HepG2 (cell line): ENCODE data around the gene IGFN1. TPM values are rescaled to one million over a fixed set of nuclear protein-coding genes. Genes with fewer than 3 reads are reported as not detected.

Experiments used
- ATAD3A ChIP-seq: sonication (generic); formaldehyde crosslinking; IDR thresholded peaks from 2 replicates; pipeline ENCODE4 v1.4.0; 2020; ENCODE audit warnings: missing genetic modification reagents
- CEBPB ChIP-seq: IDR thresholded peaks from 2 replicates; pipeline ENCODE4 v1.6.1; 2011; ENCODE audit warnings: low read depth, low read length, improper control_type of control experiment, borderline replicate concordance
- HNF4A ChIP-seq: sonication (generic); formaldehyde crosslinking; IDR thresholded peaks from 2 replicates; pipeline ENCODE4 v1.4.0; 2020; ENCODE audit warnings: missing genetic modification reagents
- MIXL1 ChIP-seq: IDR thresholded peaks from 2 replicates; pipeline ENCODE4 v1.6.1; 2016
- PHF8 ChIP-seq: sonication (generic); formaldehyde crosslinking; IDR thresholded peaks from 2 replicates; pipeline ENCODE4 v1.5.0; 2020; ENCODE audit warnings: missing genetic modification reagents
- PITX1 ChIP-seq: sonication (generic); formaldehyde crosslinking; IDR thresholded peaks from 2 replicates; pipeline ENCODE4 v1.5.1; 2020; ENCODE audit warnings: mild to moderate bottlenecking, missing genetic modification reagents
- RFX5 ChIP-seq: IDR thresholded peaks from 2 replicates; pipeline ENCODE4 v1.6.1; 2011; ENCODE audit warnings: low read depth, low read length, improper control_type of control experiment
- SKI ChIP-seq: fragments of 450-650 bp; IDR thresholded peaks from one replicate; pipeline ENCODE4 v1.6.1; 2018; ENCODE audit warnings: mild to moderate bottlenecking; ENCODE audit not compliant: partially characterized antibody
- ZC3H4 ChIP-seq: sonication (generic); formaldehyde crosslinking; IDR thresholded peaks from 2 replicates; pipeline ENCODE4 v1.4.0; 2020; ENCODE audit warnings: missing genetic modification reagents, borderline replicate concordance
- ZNF225 ChIP-seq: sonication (generic); formaldehyde crosslinking; IDR thresholded peaks from 2 replicates; pipeline ENCODE4 v1.4.0; 2020; ENCODE audit warnings: mild to moderate bottlenecking, missing genetic modification reagents
- ZNF260 ChIP-seq: sonication (generic); formaldehyde crosslinking; IDR thresholded peaks from 2 replicates; pipeline ENCODE4 v1.4.0; 2020; ENCODE audit warnings: missing genetic modification reagents, low read depth, mild to moderate bottlenecking, borderline replicate concordance
- ZNF564 ChIP-seq: sonication (generic); formaldehyde crosslinking; IDR thresholded peaks from 2 replicates; pipeline ENCODE4 v1.8.1; 2023; ENCODE audit warnings: mild to moderate bottlenecking, missing genetic modification reagents
- ZNF605 ChIP-seq: sonication (generic); formaldehyde crosslinking; IDR thresholded peaks from 2 replicates; pipeline ENCODE4 v1.8.0; 2022; ENCODE audit warnings: mild to moderate bottlenecking, missing genetic modification reagents
- ZNF724P ChIP-seq: sonication (generic); formaldehyde crosslinking; IDR thresholded peaks from 2 replicates; pipeline ENCODE4 v1.8.0; 2022; ENCODE audit warnings: missing genetic modification reagents, borderline replicate concordance
- ZNF747 ChIP-seq: sonication (generic); formaldehyde crosslinking; IDR thresholded peaks from 2 replicates; pipeline ENCODE4 v1.8.1; 2023; ENCODE audit warnings: missing genetic modification reagents, mild to moderate bottlenecking, borderline replicate concordance
- ZNF878 ChIP-seq: sonication (generic); formaldehyde crosslinking; IDR thresholded peaks from 2 replicates; pipeline ENCODE4 v1.8.1; 2023; ENCODE audit warnings: mild to moderate bottlenecking, missing genetic modification reagents, moderate library complexity
- polyA plus RNA-seq, 8 experiments: library from polyadenylated mRNA; depleted of rRNA in 3 of 8; stranded (reverse) in 7 of 8; unstranded in 1 of 8; fragments of >200 nt; fragmentation: Illumina TruSeq in 4 of 8; extraction: Trizol in 4 of 8; gene quantifications; 2 replicates each; pipeline versions ENCODE4 v1.2.1 to v1.2.3, GENCODE V29; 2011 to 2016; ENCODE audit warnings: low read depth in 4 of 8, missing spikeins in 1 of 8, mixed read lengths in 1 of 8; ENCODE audit not compliant: insufficient read depth in 1 of 8
- total RNA-seq, 5 experiments: library from RNA; depleted of rRNA; stranded (reverse); fragments of >200 nt; fragmentation: Illumina TruSeq; extraction: Trizol; gene quantifications; 2 replicates each; pipeline ENCODE4 v1.2.3, GENCODE V29; 2016; ENCODE audit warnings: low read depth in 1 of 5
- TF ChIP-seq, protein P1 (sequence below): fragments of 450-650 bp; IDR thresholded peaks from 2 replicates; pipeline ENCODE4 v1.6.1; 2016
- TF ChIP-seq, protein P2 (sequence below): sonication (generic); formaldehyde crosslinking; IDR thresholded peaks from 2 replicates; pipeline ENCODE4 v1.5.0; 2020; ENCODE audit warnings: mild to moderate bottlenecking, missing genetic modification reagents, borderline replicate concordance
- TF ChIP-seq, protein P3 (sequence below): sonication (generic); formaldehyde crosslinking; IDR thresholded peaks from 2 replicates; pipeline ENCODE4 v1.4.0; 2020; ENCODE audit warnings: missing genetic modification reagents

IGFN1 gene
- total and polyA plus RNA-seq, 2 of the 13 experiments (the other 11 are each of a cell fraction or from before 2014, with no cell fraction given): 0.04 to 0.05 TPM

DNA sequence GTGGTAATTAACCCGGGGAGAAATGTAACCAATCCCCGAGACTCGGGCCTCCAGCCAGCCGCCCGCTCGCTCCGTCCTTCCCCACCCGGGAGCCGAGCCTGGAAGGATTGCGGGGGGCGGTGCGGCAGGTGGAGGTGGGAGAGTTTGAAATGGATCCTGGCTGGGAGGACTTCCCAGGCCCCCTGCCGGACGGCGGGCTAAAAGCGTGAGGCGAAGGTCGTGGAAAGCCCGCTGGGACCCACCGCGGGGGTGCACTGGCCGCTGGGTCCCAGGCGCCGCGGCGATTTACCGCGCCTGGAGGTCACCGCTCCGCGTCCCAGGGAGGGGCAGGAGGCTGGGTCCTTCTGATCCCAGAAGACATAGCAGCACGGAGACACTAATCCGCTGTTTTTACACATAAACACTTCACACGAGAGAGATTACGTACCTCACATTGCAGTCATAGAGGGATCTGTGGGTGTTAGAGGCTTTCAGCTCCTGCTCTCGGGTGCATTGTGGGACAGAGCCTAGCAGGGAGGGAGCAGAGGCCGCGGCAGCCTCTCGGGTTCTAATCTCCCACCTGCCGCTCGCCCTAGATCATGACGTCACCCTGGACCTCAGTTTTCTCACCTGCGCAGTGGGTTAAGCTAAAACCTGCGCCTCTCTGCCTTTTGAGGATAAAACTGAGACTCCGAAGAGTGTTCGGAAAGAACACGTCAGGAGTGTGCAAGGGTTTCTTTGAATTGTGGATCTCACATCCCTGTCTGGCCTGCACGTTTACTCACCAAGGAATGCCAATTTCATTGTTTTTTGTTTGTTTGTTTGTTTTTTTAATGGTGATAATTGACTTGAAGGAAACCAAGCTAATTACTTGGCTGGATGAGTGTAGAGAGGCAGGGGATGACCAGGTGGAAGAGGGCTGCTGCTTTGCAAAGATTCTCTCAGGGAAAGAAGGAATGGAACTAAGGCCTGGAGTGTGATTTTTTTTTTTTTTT, 19.3 kb upstream of the IGFN1 start (continued):
- TF ChIP-seq, protein P1, sequence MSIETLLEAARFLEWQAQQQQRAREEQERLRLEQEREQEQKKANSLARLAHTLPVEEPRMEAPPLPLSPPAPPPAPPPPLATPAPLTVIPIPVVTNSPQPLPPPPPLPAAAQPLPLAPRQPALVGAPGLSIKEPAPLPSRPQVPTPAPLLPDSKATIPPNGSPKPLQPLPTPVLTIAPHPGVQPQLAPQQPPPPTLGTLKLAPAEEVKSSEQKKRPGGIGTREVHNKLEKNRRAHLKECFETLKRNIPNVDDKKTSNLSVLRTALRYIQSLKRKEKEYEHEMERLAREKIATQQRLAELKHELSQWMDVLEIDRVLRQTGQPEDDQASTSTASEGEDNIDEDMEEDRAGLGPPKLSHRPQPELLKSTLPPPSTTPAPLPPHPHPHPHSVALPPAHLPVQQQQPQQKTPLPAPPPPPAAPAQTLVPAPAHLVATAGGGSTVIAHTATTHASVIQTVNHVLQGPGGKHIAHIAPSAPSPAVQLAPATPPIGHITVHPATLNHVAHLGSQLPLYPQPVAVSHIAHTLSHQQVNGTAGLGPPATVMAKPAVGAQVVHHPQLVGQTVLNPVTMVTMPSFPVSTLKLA: no peak
- TF ChIP-seq ZNF747 (CRISPR knock-in tag) (peak; percentile 54; the same call in 1 of the 2 replicates), ATAD3A (no peak), PHF8 (peak; percentile 68), ZNF605 (peak; percentile 16), ZNF724P (CRISPR knock-in tag) (no peak), RFX5 (no peak), PITX1 (CRISPR knock-in tag) (0 out of 2 replicates have a peak, but pooled peaks have one; percentile 38), HNF4A (CRISPR knock-in tag) (peak; percentile 2; the same call in 1 of the 2 replicates), ZC3H4 (CRISPR knock-in tag) (no peak; the same call in 1 of the 2 replicates), SKI (no peak), ZNF225 (CRISPR knock-in tag) (0 out of 2 replicates have a peak, but pooled peaks have one; percentile 20), MIXL1 (CRISPR knock-in tag) (no peak), ZNF878 (0 out of 2 replicates have a peak, but pooled peaks have one; percentile 89), ZNF564 (CRISPR knock-in tag) (0 out of 2 replicates have a peak, but pooled peaks have one; percentile 47), CEBPB (no peak), ZNF260 (0 out of 2 replicates have a peak, but pooled peaks have one; percentile 18)
- TF ChIP-seq, protein P2, sequence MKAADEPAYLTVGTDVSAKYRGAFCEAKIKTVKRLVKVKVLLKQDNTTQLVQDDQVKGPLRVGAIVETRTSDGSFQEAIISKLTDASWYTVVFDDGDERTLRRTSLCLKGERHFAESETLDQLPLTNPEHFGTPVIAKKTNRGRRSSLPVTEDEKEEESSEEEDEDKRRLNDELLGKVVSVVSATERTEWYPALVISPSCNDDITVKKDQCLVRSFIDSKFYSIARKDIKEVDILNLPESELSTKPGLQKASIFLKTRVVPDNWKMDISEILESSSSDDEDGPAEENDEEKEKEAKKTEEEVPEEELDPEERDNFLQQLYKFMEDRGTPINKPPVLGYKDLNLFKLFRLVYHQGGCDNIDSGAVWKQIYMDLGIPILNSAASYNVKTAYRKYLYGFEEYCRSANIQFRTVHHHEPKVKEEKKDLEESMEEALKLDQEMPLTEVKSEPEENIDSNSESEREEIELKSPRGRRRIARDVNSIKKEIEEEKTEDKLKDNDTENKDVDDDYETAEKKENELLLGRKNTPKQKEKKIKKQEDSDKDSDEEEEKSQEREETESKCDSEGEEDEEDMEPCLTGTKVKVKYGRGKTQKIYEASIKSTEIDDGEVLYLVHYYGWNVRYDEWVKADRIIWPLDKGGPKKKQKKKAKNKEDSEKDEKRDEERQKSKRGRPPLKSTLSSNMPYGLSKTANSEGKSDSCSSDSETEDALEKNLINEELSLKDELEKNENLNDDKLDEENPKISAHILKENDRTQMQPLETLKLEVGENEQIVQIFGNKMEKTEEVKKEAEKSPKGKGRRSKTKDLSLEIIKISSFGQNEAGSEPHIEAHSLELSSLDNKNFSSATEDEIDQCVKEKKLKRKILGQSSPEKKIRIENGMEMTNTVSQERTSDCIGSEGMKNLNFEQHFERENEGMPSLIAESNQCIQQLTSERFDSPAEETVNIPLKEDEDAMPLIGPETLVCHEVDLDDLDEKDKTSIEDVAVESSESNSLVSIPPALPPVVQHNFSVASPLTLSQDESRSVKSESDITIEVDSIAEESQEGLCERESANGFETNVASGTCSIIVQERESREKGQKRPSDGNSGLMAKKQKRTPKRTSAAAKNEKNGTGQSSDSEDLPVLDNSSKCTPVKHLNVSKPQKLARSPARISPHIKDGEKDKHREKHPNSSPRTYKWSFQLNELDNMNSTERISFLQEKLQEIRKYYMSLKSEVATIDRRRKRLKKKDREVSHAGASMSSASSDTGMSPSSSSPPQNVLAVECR: peak; percentile 62; the same call in 1 of the 2 replicates
- TF ChIP-seq, protein P3, sequence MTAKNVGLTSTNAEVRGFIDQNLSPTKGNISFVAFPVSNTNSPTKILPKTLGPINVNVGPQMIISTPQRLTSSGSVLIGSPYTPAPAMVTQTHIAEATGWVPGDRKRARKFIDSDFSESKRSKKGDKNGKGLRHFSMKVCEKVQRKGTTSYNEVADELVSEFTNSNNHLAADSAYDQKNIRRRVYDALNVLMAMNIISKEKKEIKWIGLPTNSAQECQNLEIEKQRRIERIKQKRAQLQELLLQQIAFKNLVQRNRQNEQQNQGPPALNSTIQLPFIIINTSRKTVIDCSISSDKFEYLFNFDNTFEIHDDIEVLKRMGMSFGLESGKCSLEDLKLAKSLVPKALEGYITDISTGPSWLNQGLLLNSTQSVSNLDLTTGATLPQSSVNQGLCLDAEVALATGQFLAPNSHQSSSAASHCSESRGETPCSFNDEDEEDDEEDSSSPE: peak; percentile 52
